ENCODE results near the gene KATNB1. TPM values are rescaled to one million over a fixed set of nuclear protein-coding genes. Genes with fewer than 3 reads are reported as not detected.

KATNB1 gene
- polyA plus RNA-seq, 1 experiment: 10.7 TPM

DNA sequence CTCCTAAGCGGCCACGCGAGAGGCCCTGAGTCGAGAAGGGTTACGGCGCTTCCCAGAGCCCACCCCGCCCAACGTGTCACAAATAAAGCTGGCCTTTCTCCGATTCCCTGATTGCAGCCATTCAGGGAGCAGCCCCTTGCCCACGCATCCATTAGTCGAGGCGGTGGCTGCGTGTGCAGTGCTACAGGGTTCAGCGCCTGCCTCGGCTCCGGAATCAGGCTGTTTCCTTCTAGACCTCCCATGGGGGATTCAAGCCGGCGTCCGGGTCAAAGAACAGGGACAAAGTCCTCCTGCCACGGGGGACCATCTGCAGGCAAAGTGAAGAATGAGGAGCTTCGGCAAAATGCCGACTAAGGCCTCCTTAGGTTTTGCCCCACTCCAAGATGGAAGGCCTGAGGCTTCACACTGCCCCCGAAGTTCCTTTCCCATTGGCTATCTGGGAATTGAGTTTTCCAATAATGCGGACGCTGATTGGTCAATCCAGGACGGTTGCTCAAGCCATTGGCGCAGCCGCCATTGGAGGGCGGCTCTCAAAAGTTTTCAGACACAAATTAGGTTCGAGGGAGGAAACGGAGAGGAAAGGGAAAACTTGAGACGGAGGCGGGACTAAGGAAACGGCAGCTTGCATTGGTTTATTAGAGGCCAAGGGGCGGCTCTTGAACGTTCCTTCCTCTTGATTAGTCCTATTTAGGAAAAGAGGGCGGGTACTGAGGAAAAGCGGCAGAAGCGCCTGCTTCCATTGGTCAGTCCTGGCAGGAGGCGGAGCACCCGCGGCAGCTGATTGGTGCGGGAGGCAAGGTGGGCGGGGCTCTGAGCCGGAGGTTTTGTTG lies 430 bp upstream of the KATNB1 start:
- Histone ChIP-seq H3K4me3 (ENCODE audit: low read depth, low read length) (peak overlapping the region; percentile 94), H3K27ac (ENCODE audit: low read depth, low read length) (peak overlapping the region; percentile 95), H3K27me3 (ENCODE audit: control insufficient read depth, insufficient read depth, low read length) (no peaks in the 10 kb centered on the region), H3K9me3 (ENCODE audit: control insufficient read depth, insufficient read depth, low read length) (peaks cover 3% of the 10 kb centered on the region; the same call in 1 of the 2 replicates)
- TF ChIP-seq, protein P1, sequence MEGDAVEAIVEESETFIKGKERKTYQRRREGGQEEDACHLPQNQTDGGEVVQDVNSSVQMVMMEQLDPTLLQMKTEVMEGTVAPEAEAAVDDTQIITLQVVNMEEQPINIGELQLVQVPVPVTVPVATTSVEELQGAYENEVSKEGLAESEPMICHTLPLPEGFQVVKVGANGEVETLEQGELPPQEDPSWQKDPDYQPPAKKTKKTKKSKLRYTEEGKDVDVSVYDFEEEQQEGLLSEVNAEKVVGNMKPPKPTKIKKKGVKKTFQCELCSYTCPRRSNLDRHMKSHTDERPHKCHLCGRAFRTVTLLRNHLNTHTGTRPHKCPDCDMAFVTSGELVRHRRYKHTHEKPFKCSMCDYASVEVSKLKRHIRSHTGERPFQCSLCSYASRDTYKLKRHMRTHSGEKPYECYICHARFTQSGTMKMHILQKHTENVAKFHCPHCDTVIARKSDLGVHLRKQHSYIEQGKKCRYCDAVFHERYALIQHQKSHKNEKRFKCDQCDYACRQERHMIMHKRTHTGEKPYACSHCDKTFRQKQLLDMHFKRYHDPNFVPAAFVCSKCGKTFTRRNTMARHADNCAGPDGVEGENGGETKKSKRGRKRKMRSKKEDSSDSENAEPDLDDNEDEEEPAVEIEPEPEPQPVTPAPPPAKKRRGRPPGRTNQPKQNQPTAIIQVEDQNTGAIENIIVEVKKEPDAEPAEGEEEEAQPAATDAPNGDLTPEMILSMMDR (IDR thresholded peaks at IDR 0.05; ENCODE audit: low read depth, low read length): no peak
- peak; percentile 100 for DNase-seq (ENCODE audit: low read depth, low spot score)
- POLR2A ChIA-PET: interaction anchor here (0.6 to 1.3 kb wide), 9 partner anchors 10 to 288 kb away, joined by 3 to 5 read pairs (median 3); partner anchors contain the start of genes CIAPIN1 and COQ9
- CTCF ChIA-PET: interaction anchor here (0.6 to 2.9 kb wide), 6 partner anchors 9 to 158 kb away, joined by 3 to 17 read pairs (median 6); no protein-coding TSS in a partner anchor

DNA sequence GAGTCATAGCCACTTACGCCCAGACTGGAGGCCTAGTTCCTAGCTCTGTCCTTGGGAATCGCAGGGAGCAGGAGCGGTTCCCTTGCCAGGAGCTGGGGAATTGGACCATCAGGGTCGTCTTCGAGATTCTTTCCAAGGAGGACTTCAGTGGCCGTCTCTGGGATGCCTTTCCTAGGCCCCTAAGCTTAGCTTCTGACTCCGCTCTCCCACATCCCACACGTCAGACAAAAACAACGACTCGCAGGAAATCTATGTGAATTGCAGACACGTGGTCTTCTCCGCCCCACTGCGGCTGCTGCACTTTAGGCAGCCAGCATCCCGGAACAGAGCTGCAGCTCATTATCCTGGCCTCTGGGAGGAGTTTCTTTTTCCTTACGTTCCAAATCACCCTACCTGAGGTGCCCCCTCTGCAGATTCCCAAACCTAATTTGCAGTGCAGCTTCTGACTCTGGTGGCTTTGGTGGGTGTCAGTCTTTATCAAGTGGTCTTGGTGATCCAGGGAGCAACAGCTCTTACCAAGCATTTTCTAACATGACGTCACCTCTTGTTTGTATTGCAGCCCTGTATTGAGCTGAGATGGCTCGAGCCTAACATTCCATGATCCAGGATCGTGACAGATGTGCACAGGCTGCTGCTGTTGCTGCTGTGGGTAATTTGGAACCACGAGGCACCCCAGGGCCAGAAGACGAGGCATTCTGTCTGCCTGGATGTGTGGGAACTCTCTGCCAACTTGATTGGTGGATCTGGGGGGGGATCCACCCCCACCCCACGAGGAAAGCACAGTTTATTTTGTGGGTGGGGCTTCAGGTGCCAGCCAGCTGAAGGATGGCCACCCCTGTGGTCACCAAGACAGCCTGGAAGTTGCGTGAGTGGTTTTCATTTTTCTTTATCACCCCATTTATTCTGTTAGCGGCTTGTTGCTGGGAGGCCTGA lies 1.1 kb downstream of the KATNB1 start:
- CTCF ChIA-PET: interaction anchor here (0.9 to 2.9 kb wide), 8 partner anchors 20 to 275 kb away, joined by 3 to 17 read pairs (median 6); partner anchors contain the start of gene POLR2C
- TF ChIP-seq, protein P1 (IDR thresholded peaks at IDR 0.05; ENCODE audit: low read depth, low read length): 0 out of 2 replicates have a peak, but pooled peaks have one; percentile 6

DNA sequence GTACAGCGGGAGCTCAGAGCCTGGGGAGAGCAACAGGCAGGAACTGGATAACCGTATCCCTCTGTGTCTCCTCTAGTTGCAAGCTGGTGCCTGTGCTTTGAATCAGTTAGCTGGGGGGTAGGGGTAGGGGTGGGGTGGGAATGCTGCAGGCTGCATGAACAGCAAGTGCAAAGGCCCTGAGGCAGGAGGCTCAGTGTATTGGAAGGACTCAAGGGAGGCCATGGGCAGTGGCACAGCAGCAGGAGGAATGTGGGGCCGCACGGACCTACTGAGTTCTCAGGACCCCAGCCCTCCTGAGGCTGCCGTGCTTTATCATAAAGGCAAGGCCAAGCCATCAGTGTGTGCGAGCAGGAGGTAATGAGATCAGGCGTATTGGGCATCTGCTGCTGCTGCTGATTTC lies 3.3 kb downstream of the KATNB1 start:
- H3K9me3 ChIP-seq (ENCODE audit: control insufficient read depth, insufficient read depth, low read length): peaks cover 2% of the 10 kb centered on the region; the same call in 1 of the 2 replicates
- CTCF ChIA-PET: no interaction called here
- POLR2A ChIA-PET: no interaction called here
- H3K27me3 ChIP-seq (ENCODE audit: control insufficient read depth, insufficient read depth, low read length): no peaks in the 10 kb centered on the region
- no peak for DNase-seq (ENCODE audit: low read depth, low spot score)
- no peak overlapping the region for H3K27ac ChIP-seq (ENCODE audit: low read depth, low read length)
- H3K4me3 ChIP-seq (ENCODE audit: low read depth, low read length): no peak overlapping the region
- TF ChIP-seq, protein P1 (IDR thresholded peaks at IDR 0.05; ENCODE audit: low read depth, low read length): no peak

More for the DNA sequence above, 1.1 kb downstream of the KATNB1 start:
- POLR2A ChIA-PET: interaction anchor here (0.7 to 1.3 kb wide), 6 partner anchors 12 to 393 kb away, joined by 3 to 5 read pairs (median 3); partner anchors contain the start of gene CFAP20
- Histone ChIP-seq H3K27ac (ENCODE audit: low read depth, low read length) (peak overlapping the region; percentile 95), H3K27me3 (ENCODE audit: control insufficient read depth, insufficient read depth, low read length) (no peaks in the 10 kb centered on the region), H3K9me3 (ENCODE audit: control insufficient read depth, insufficient read depth, low read length) (peaks cover 3% of the 10 kb centered on the region; the same call in 1 of the 2 replicates), H3K4me3 (ENCODE audit: low read depth, low read length) (peak overlapping the region; percentile 94)
- peak; percentile 71 for DNase-seq (ENCODE audit: low read depth, low spot score)

DNA sequence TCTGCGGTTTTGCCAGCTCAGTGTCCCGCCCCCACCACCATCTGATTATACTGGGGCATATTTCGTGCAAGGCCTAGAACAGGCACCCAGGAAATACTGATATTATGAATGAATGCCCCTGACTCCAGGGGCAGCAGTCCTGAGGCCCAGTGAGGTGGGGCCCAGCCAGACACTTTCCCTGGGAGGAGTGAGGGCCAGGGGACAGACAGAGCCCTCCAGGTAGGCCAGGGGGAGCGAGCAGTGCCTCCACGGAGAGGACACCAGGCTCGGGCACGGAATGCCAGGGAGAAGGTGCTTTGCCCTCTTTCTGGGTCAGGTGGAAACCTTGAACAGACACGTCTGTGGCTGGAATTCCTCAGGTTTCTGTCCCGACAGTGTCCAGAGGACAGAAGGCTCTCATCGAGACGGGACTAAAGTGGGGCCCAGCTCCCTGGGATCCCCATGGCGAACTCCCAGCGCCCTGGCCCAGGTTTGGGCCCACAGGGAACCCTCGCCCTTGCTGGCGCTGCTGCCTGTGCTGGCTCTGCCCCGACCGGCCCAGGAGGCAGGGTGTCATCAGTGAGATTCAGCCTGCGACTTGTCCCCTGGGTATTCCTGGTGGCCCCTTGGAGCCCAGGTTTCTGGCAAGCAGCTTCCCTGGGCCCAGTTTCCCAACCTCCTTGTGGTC lies 4.3 kb downstream of the KATNB1 start:
- Histone ChIP-seq H3K4me3 (ENCODE audit: low read depth, low read length) (no peak overlapping the region), H3K9me3 (ENCODE audit: control insufficient read depth, insufficient read depth, low read length) (no peaks in the 10 kb centered on the region), H3K27ac (ENCODE audit: low read depth, low read length) (no peak overlapping the region), H3K27me3 (ENCODE audit: control insufficient read depth, insufficient read depth, low read length) (no peaks in the 10 kb centered on the region)
- DNase-seq (ENCODE audit: low read depth, low spot score): no peak
- TF ChIP-seq, protein P1 (IDR thresholded peaks at IDR 0.05; ENCODE audit: low read depth, low read length): no peak
- ChIA-PET CTCF (interaction anchor here (1.5 kb wide), 1 partner anchor 18 kb away, joined by 4 read pairs; no protein-coding TSS in a partner anchor), POLR2A (no interaction called here)
